H1 (cell line): ENCODE measurements around the gene RFX6. TPM values are rescaled to one million over a fixed set of nuclear protein-coding genes. Genes with fewer than 3 reads are reported as not detected.

ENCODE experiments used
- CTCF ChIA-PET: fragments of 300-600 bp; sonication (Branson Sonifier 250); formaldehyde crosslinking; loops from one replicate; lab custom pipeline; 2021; ENCODE audit not compliant: partially characterized antibody; lab: Charles Lee
- POLR2A ChIA-PET: fragments of 300-600 bp; sonication (Branson Sonifier 250); formaldehyde crosslinking; loops from one replicate; lab custom pipeline; 2021; ENCODE audit warnings: inconsistent platforms; ENCODE audit not compliant: partially characterized antibody; lab: Charles Lee
- DNase-seq, 2 experiments: peaks; one replicate each; pipeline versions ENCODE4 v3.0.0 to v3.0.0-alpha.2; 2010 to 2022; ENCODE audit warnings: low spot score in 2 of 2, low read depth in 1 of 2, mixed read lengths in 1 of 2
- FAIRE-seq: peaks from 2 replicates; lab custom pipeline; 2011; peaks lifted over from hg19 to GRCh38; lab: Jason Lieb, UNC
- H2AFZ ChIP-seq: 2 replicates; pipeline ENCODE4 v1.8.1; 2012; ENCODE audit warnings: low read length, inconsistent platforms
- H2AK5ac ChIP-seq: 2 replicates; pipeline ENCODE4 v1.6.1; 2013; ENCODE audit warnings: low read depth, low read length
- H2BK120ac ChIP-seq: replicated peaks from 2 replicates; pipeline ENCODE3; 2013; ENCODE audit warnings: low read depth, low read length, inconsistent platforms
- H2BK12ac ChIP-seq: 2 replicates; pipeline ENCODE4 v1.6.1; 2013; ENCODE audit warnings: low read depth, low read length
- H2BK15ac ChIP-seq: 2 replicates; pipeline ENCODE4 v1.6.1; 2013; ENCODE audit warnings: low read length
- H2BK20ac ChIP-seq: 2 replicates; pipeline ENCODE4 v1.6.1; 2013; ENCODE audit warnings: low read length
- H2BK5ac ChIP-seq: 2 replicates; pipeline ENCODE4 v1.6.1; 2013; ENCODE audit warnings: low read depth, low read length
- H3K14ac ChIP-seq: 2 replicates; pipeline ENCODE4 v1.6.1; 2013; ENCODE audit warnings: inconsistent platforms; ENCODE audit not compliant: insufficient read length
- H3K18ac ChIP-seq: 2 replicates; pipeline ENCODE4 v1.6.1; 2013; ENCODE audit warnings: low read length; ENCODE audit errors: extremely low read depth
- H3K23ac ChIP-seq: 2 replicates; pipeline ENCODE4 v1.6.1; 2013; ENCODE audit warnings: inconsistent platforms; ENCODE audit not compliant: insufficient read length
- H3K23me2 ChIP-seq: 2 replicates; pipeline ENCODE4 v1.6.1; 2013; ENCODE audit warnings: low read depth, low read length
- H3K27ac ChIP-seq: 2 replicates; pipeline ENCODE4 v1.6.1; 2011; ENCODE audit warnings: low read depth, low read length, inconsistent platforms
- H3K27me3 ChIP-seq, 4 experiments: replicated peaks in 1 of 4; 1 replicate in 1 of 4; 2 replicates in 3 of 4; pipeline versions ENCODE4 v1.6.1 to v1.8.1; 2011 to 2013; ENCODE audit warnings: low read length in 3 of 4, mild to moderate bottlenecking in 3 of 4, inconsistent platforms in 2 of 4, mixed read lengths in 2 of 4, moderate library complexity in 1 of 4; ENCODE audit not compliant: control insufficient read depth in 3 of 4, insufficient read depth in 3 of 4; ENCODE audit errors: extremely low read depth in 1 of 4
- H3K36me3 ChIP-seq, 4 experiments: 2 replicates each; pipeline versions ENCODE4 v1.6.1 to v1.8.1; 2011 to 2013; ENCODE audit warnings: mild to moderate bottlenecking in 4 of 4, low read length in 3 of 4, moderate library complexity in 2 of 4, control low read depth in 1 of 4, inconsistent platforms in 1 of 4; ENCODE audit not compliant: insufficient read depth in 4 of 4, control insufficient read depth in 2 of 4
- H3K4ac ChIP-seq: replicated peaks from 2 replicates; pipeline ENCODE3; 2013; ENCODE audit warnings: low read length, low read depth, mixed read lengths, inconsistent platforms; ENCODE audit not compliant: insufficient read length
- H3K4me1 ChIP-seq, 4 experiments: replicated peaks in 1 of 4; 1 replicate in 1 of 4; 2 replicates in 3 of 4; pipeline versions ENCODE4 v1.6.1 to v1.8.1; 2011 to 2013; ENCODE audit warnings: low read length in 3 of 4, inconsistent platforms in 2 of 4, mixed read lengths in 1 of 4; ENCODE audit not compliant: insufficient read depth in 4 of 4, control insufficient read depth in 3 of 4
- H3K4me2 ChIP-seq, 2 experiments: 2 replicates each; pipeline versions ENCODE4 v1.6.1 to v1.8.1; 2011 to 2013; ENCODE audit warnings: low read depth in 2 of 2, low read length in 2 of 2, control low read depth in 1 of 2, inconsistent platforms in 1 of 2, mild to moderate bottlenecking in 1 of 2; ENCODE audit not compliant: insufficient read depth in 1 of 2
- H3K4me3 ChIP-seq, 4 experiments: fragments of 200-600, 300-600 bp in 1 of 4; sonication (generic), shearing (Covaris generic), sonication (Bioruptor Twin) in 1 of 4; 2 replicates each; pipeline versions ENCODE4 v1.5.1 to v1.8.1; 2011 to 2016; ENCODE audit warnings: low read length in 4 of 4, low read depth in 3 of 4, control low read depth in 2 of 4, inconsistent platforms in 2 of 4, mild to moderate bottlenecking in 2 of 4, mixed read lengths in 1 of 4, moderate library complexity in 1 of 4; ENCODE audit not compliant: insufficient read depth in 2 of 4; ENCODE audit errors: extremely low read depth in 1 of 4
- H3K56ac ChIP-seq: replicated peaks from 2 replicates; pipeline ENCODE3; 2013; ENCODE audit warnings: low read depth, mild to moderate bottlenecking, mixed read lengths, low read length, inconsistent platforms; ENCODE audit not compliant: insufficient read length
- H3K79me1 ChIP-seq: 2 replicates; pipeline ENCODE4 v1.6.1; 2013; ENCODE audit warnings: low read depth, low read length, control low read depth
- H3K79me2 ChIP-seq, 2 experiments: 2 replicates each; pipeline versions ENCODE4 v1.6.1 to v1.8.1; 2012 to 2013; ENCODE audit warnings: low read length in 2 of 2, mild to moderate bottlenecking in 2 of 2, inconsistent platforms in 1 of 2; ENCODE audit not compliant: insufficient read depth in 2 of 2, control insufficient read depth in 1 of 2
- H3K9ac ChIP-seq, 4 experiments: replicated peaks in 1 of 4; 1 replicate in 1 of 4; 2 replicates in 3 of 4; pipeline versions ENCODE4 v1.6.1 to v1.8.1; 2011 to 2013; ENCODE audit warnings: low read depth in 3 of 4, low read length in 3 of 4, control low read depth in 2 of 4, mild to moderate bottlenecking in 2 of 4, moderate library complexity in 2 of 4, inconsistent platforms in 1 of 4; ENCODE audit errors: extremely low read depth in 1 of 4
- H3K9me3 ChIP-seq, 2 experiments: 2 replicates each; pipeline versions ENCODE4 v1.6.1 to v1.8.1; 2012 to 2013; ENCODE audit warnings: mild to moderate bottlenecking in 2 of 2, moderate library complexity in 2 of 2, control low read depth in 1 of 2, inconsistent platforms in 1 of 2, low read depth in 1 of 2, low read length in 1 of 2, mixed read lengths in 1 of 2; ENCODE audit not compliant: insufficient read depth in 2 of 2
- H4K20me1 ChIP-seq, 2 experiments: replicated peaks in 1 of 2; 2 replicates each; pipeline versions ENCODE3 to v1.8.1; 2011 to 2013; ENCODE audit warnings: inconsistent platforms in 2 of 2, low read length in 2 of 2, mild to moderate bottlenecking in 1 of 2; ENCODE audit not compliant: insufficient read depth in 2 of 2, control insufficient read depth in 1 of 2
- H4K5ac ChIP-seq: 2 replicates; pipeline ENCODE4 v1.6.1; 2013; ENCODE audit warnings: low read length, low read depth, mixed read lengths, inconsistent platforms; ENCODE audit not compliant: insufficient read length
- H4K8ac ChIP-seq: 2 replicates; pipeline ENCODE4 v1.8.0; 2013; ENCODE audit warnings: mild to moderate bottlenecking, moderate library complexity, low read length, inconsistent platforms; ENCODE audit not compliant: insufficient read depth; ENCODE audit errors: extremely low read depth
- H4K91ac ChIP-seq: replicated peaks from 2 replicates; pipeline ENCODE3; 2013; ENCODE audit warnings: low read length, mixed read lengths, inconsistent platforms; ENCODE audit not compliant: insufficient read length
- CBX8 ChIP-seq: fragments of 300-800, 300-1000 bp; sonication (generic); IDR thresholded peaks from 2 replicates; pipeline ENCODE4 v1.7.1; 2016; ENCODE audit warnings: low read depth, low read length, borderline replicate concordance
- HDAC6 ChIP-seq: IDR thresholded peaks from one replicate; pipeline ENCODE4 v1.7.1; 2012; ENCODE audit warnings: low read depth, mild to moderate bottlenecking, inconsistent platforms, low read length, moderate library complexity
- JUN ChIP-seq: IDR thresholded peaks from 2 replicates; pipeline ENCODE4 v1.6.1; 2011; ENCODE audit warnings: low read depth, mild to moderate bottlenecking, improper control_type of control experiment, low read length
- KDM1A ChIP-seq: fragments of 200-600, 300-600 bp; sonication (generic); IDR thresholded peaks from 2 replicates; pipeline ENCODE4 v1.7.1; 2016; ENCODE audit warnings: mild to moderate bottlenecking, low read length, borderline replicate concordance
- RAD21 ChIP-seq, 2 experiments: IDR thresholded peaks in 1 of 2; conservative IDR thresholded peaks in 1 of 2; 2 replicates each; pipeline ENCODE4 v1.6.1; 2011; ENCODE audit warnings: low read depth in 2 of 2, low read length in 2 of 2, improper control_type of control experiment in 1 of 2, inconsistent platforms in 1 of 2, mild to moderate bottlenecking in 1 of 2, moderate library complexity in 1 of 2
- SIRT6 ChIP-seq: IDR thresholded peaks from one replicate; pipeline ENCODE4 v1.7.1; 2012; ENCODE audit warnings: low read length, inconsistent platforms
- TAF7 ChIP-seq: optimal IDR thresholded peaks from 2 replicates; pipeline ENCODE3; 2011; ENCODE audit warnings: low read depth, mild to moderate bottlenecking, inconsistent platforms, low read length, moderate library complexity, borderline replicate concordance
- YY1 ChIP-seq: IDR thresholded peaks from 2 replicates; pipeline ENCODE4 v1.6.1; 2011; ENCODE audit warnings: low read depth, mild to moderate bottlenecking, low read length
- ZNF274 ChIP-seq: IDR thresholded peaks from 2 replicates; pipeline ENCODE4 v1.7.0; 2012; ENCODE audit warnings: low read length, borderline replicate concordance; ENCODE audit errors: extremely low read depth
- WGBS, 2 experiments: shearing (Covaris generic) in 1 of 2; methylation state at CpG; one replicate each; pipeline versions ENCODE4 v1.1.6 to v1.1.7; 2013 to 2015; ENCODE audit warnings: low lambda C conversion rate in 2 of 2, mixed read lengths in 2 of 2, inconsistent platforms in 1 of 2, low coverage in 1 of 2, missing lambda C conversion rate in 1 of 2; ENCODE audit not compliant: insufficient replicate concordance in 2 of 2, insufficient coverage in 1 of 2, insufficient read length in 1 of 2; ENCODE audit errors: extremely low coverage in 1 of 2, missing lambda C conversion rate in 1 of 2; 5-methylcytosine and 5-hydroxymethylcytosine counted together
- polyA plus RNA-seq, 7 experiments: library from polyadenylated mRNA; depleted of rRNA in 3 of 7; stranded (reverse) in 5 of 7; unstranded in 2 of 7; fragments of >200 nt in 5 of 7; fragments of 200-250 nt in 2 of 7; gene quantifications; 1 replicate in 5 of 7; 2 replicates in 1 of 7; 4 replicates in 1 of 7; pipeline versions ENCODE4 v1.2.1 to v1.2.3, GENCODE V29; 2011 to 2013; ENCODE audit warnings: missing spikeins in 2 of 7, mixed read lengths in 2 of 7
- total RNA-seq: library from RNA; stranded (reverse); fragmentation: NEBNext Ultra II Directional; extraction: Animal tissue kit (Norgen Biotek cat#: 25700); gene quantifications from 2 replicates; pipeline ENCODE4 v1.2.1, GENCODE V29; 2021
- TF ChIP-seq, protein P1 (sequence below), 3 experiments: IDR thresholded peaks; 1 replicate in 2 of 3; 2 replicates in 1 of 3; pipeline versions ENCODE4 v1.5.1 to v1.6.1; 2011; ENCODE audit warnings: low read length in 3 of 3, mild to moderate bottlenecking in 3 of 3, inconsistent platforms in 2 of 3, low read depth in 1 of 3, moderate library complexity in 1 of 3; ENCODE audit not compliant: insufficient read depth in 1 of 3; ENCODE audit errors: control extremely low read depth in 1 of 3

RFX6 gene
- total and polyA plus RNA-seq, 2 of the 8 experiments (the other 6 are each of a cell fraction or from before 2014, with no cell fraction given), result not detected

DNA sequence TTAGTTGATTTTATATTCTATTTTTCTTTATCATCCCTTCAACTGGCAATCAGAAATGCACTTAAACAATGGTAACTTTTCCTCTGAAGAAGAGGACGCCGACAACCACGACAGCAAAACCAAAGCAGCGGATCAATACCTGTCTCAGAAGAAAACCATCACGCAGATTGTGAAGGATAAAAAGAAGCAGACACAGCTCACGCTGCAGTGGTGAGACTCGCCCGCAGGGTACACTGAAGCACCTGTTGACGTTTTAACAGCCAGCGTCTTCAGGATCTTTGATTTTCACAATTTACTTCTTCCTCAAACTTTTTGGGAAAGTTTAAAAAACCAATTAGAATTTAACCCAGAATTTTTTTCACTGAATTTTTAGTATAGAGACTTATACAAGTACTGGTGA, 701 bp downstream of the RFX6 start:
- Histone ChIP-seq H3K27me3 (peaks cover 12 to 41% (median 29%) of the 10 kb centered on the region in 4 experiments), H4K91ac (no peak overlapping the region), H3K4me2 (peak overlapping the region; percentile 99 to 100), H2BK120ac (no peak overlapping the region), H3K27ac (no peak overlapping the region), H4K5ac (no peak overlapping the region), H2BK15ac (no peak overlapping the region), H3K23ac (no peak overlapping the region), H3K4ac (no peak overlapping the region), H3K79me2 (no peaks in the 10 kb centered on the region), H4K20me1 (peaks cover 0 to 2% of the 10 kb centered on the region in 2 experiments), H3K14ac (no peak overlapping the region), H3K9ac (no peak overlapping the region; a peak in 1 of 7 replicates), H3K4me1 (peaks cover 0 to 5% (median 0%) of the 10 kb centered on the region in 4 experiments; a peak in 1 of 7 replicates), H3K23me2 (peaks cover 8% of the 10 kb centered on the region; the same call in 1 of the 2 replicates), H2AFZ (no peak overlapping the region), H2BK20ac (no peak overlapping the region), H3K4me3 (peak overlapping the region; percentile 71 to 96 (median 79); a peak in 7 of 8 replicates), H4K8ac (no peak overlapping the region), H2BK5ac (no peak overlapping the region), H3K79me1 (no peaks in the 10 kb centered on the region), H2BK12ac (no peak overlapping the region), H3K56ac (no peak overlapping the region), H3K9me3 (peaks cover 0 to under 1% of the 10 kb centered on the region in 2 experiments; a peak in 1 of 4 replicates), H3K18ac (no peak overlapping the region), H3K36me3 (no peaks in the 10 kb centered on the region), H2AK5ac (no peak overlapping the region)
- 4% methylated on average over 10 of the region's 10 CpGs; no CpG with 5 or more reads in 1 of the 2 experiments for WGBS, 2 experiments
- POLR2A ChIA-PET, result no interaction called here
- FAIRE-seq (no peak), DNase-seq (no peak)
- CTCF ChIA-PET, result interaction anchor here (0.8 to 1.1 kb wide), 3 partner anchors 64 to 95 kb away, joined by 3 read pairs; no protein-coding TSS in a partner anchor
- TF ChIP-seq, protein P1, sequence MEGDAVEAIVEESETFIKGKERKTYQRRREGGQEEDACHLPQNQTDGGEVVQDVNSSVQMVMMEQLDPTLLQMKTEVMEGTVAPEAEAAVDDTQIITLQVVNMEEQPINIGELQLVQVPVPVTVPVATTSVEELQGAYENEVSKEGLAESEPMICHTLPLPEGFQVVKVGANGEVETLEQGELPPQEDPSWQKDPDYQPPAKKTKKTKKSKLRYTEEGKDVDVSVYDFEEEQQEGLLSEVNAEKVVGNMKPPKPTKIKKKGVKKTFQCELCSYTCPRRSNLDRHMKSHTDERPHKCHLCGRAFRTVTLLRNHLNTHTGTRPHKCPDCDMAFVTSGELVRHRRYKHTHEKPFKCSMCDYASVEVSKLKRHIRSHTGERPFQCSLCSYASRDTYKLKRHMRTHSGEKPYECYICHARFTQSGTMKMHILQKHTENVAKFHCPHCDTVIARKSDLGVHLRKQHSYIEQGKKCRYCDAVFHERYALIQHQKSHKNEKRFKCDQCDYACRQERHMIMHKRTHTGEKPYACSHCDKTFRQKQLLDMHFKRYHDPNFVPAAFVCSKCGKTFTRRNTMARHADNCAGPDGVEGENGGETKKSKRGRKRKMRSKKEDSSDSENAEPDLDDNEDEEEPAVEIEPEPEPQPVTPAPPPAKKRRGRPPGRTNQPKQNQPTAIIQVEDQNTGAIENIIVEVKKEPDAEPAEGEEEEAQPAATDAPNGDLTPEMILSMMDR (IDR thresholded peaks at IDR 0.05; ENCODE audit: control extremely low read depth in 1 of 3, insufficient read depth in 1 of 3, low read depth in 1 of 3, low read length in 3 of 3), result peak in 1 of 3 experiments; percentile 8; a peak in 1 of 4 replicates
- TF ChIP-seq JUN, result no peak
- TF ChIP-seq TAF7, result no peak
- TF ChIP-seq YY1, result no peak
- no peak for TF ChIP-seq ZNF274
- no peak for TF ChIP-seq CBX8
- no peak for TF ChIP-seq HDAC6
- TF ChIP-seq RAD21 (IDR thresholded peaks at IDR 0.05 in 1 of 2, conservative IDR thresholded peaks at IDR 0.05 in 1 of 2; ENCODE audit: low read depth in 2 of 2, low read length in 2 of 2), result peak in 1 of 2 experiments; percentile 31; a peak in 2 of 4 replicates
- no peak for TF ChIP-seq SIRT6
- TF ChIP-seq KDM1A, result no peak
